HG03521 (cell line): Measurements from ENCODE around the gene VSNL1.

Source experiments
- ATAC-seq: cut with Tn5 transposase; IDR thresholded peaks from one replicate; pipeline ENCODE4 v1.9.1; 2021; ENCODE audit warnings: mild to moderate bottlenecking, moderate library complexity; ENCODE audit not compliant: unreplicated experiment

Gene VSNL1

GRCh38 chr2:17579605-17580318 is 39.3 kb downstream of the VSNL1 start:
- no peak for ATAC-seq

- ATAC-seq = no peak
Measured at GRCh38 chr2:17580319-17580715, 39.8 kb downstream of the VSNL1 start.

- ATAC-seq = no peak
Measured at GRCh38 chr2:17581831-17582230, 41.3 kb downstream of the VSNL1 start.

- no peak for ATAC-seq
Measured at GRCh38 chr2:17583166-17583565, 42.7 kb downstream of the VSNL1 start.

- no peak for ATAC-seq
Measured at GRCh38 chr2:17583646-17584045, 43.1 kb downstream of the VSNL1 start.

DNA sequence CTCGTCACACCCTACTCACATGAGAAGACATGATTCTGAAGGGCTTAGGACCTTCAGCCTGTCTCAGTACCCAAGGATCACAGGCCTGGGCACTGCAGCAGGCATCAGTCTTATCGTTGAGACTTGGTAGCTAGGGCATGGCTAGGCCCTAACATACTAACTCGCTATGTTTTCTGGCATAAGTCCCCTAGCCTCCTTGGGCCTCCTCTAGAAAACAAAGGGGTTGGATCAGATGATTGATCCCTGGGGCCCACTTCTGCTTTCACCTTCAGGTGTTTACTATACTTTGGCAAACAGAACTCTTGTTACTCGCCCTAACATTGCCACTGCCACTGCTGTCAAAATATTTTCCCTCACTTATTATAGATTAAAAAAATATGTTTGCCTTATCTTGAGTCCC is 44.2 kb downstream of the VSNL1 start:
- ATAC-seq = no peak

GRCh38 chr2:17587469-17587868 is 47.0 kb downstream of the VSNL1 start:
- no peak for ATAC-seq

DNA sequence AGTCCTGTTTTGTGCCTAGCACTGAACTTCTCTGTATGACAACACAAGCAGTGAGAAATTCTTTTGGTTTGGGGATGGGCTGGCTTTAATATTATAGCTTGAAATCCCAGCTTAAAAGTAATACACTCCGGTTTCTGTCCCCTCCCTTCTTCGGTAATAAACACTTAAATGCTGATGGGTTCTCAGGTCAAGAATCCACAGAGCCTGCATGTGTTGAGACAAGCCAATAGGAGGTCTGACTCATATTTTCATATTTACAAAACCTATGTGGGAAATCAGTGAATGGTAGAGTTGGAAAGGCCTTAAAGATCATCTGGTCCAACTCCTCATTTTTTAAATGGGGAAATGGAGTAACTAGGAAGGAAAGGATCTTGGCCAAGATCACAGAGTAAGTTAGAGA is 47.5 kb downstream of the VSNL1 start:
- no peak for ATAC-seq

GRCh38 chr2:17589406-17590035 is 49.0 kb downstream of the VSNL1 start:
- no peak for ATAC-seq

DNA sequence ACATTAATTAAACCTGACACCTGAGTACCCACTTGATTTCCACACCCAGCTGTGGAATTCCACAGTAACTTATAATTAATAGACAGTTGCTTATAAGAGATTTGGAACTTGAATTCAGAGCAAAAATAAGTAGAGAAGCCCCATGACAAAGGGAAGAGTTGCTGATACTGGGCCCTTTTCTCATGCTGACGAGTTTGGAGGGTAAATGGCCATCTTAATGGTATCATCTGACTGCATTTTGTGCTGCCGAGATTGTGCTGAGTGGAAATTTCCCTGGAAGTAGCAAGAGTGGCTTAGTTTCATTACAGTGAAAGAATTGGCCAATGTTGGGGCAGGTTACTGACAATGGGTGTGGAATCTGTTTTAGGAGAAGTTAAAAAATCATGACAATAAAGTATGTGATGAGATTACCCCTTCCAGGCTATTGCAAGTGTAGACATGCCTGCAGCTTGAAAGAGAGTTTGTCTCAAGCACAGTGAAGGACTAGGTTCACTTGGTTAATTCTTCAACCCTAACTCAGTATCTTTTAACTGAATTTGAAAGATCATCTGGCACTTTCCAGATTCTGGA is 49.9 kb downstream of the VSNL1 start:
- no peak for ATAC-seq

GRCh38 chr2:17591846-17592245 is 51.4 kb downstream of the VSNL1 start:
- no peak for ATAC-seq

DNA sequence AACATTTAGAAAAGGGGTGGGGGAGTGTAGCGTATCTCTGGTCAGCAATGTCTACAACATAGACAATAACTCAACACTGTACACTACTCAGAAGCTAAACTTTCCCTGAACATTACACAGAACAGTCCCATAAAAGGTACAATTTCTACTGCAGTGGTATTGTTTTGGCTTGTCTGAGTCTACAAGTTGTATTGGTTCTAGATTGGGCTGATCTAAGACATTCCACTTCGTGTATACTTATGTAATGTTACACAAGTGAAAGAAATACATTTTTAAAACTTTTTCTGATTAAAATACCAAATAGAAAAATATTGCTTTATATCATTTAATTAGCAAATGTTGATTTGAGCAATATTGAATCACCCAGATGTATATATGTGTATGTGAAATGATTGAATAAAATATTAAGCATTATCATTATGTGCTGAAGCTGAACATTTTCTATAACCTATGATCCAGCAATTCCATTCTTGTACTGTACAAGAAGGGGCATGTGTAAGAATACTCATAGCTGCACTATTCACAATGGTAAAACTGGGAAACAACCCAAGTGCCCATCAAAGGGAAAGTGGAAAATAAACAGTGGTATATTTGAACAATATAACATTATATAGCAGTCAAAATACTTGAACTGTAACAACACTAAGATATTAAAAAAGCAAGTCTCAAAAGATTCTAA is 52.4 kb downstream of the VSNL1 start:
- ATAC-seq = no peak

GRCh38 chr2:17593445-17593840 is 52.9 kb downstream of the VSNL1 start:
- ATAC-seq = no peak

- no peak for ATAC-seq
Measured at GRCh38 chr2:17593841-17594491, 53.5 kb downstream of the VSNL1 start.

- ATAC-seq = no peak
Measured at GRCh38 chr2:17594533-17595401, 54.3 kb downstream of the VSNL1 start.

DNA sequence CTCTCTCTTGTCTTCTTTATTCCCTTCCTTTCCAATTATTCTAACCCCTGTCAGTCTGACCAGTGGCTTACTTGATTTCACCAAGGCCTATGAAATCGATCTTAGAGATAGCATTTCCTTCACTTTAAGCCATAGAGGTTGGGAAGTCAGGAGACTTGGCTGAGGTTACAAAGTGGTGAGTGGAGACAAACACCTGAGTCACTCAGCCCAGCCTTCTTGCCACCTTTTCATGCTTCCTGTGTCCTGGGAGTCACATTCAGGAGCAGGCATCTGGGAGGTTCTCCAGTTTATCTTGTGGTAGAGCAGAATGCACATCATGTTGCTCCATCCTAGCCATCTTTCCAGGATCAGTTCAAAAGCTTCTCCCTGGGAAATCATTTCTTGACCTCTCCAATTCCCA is 59.1 kb downstream of the VSNL1 start:
- ATAC-seq = no peak

DNA sequence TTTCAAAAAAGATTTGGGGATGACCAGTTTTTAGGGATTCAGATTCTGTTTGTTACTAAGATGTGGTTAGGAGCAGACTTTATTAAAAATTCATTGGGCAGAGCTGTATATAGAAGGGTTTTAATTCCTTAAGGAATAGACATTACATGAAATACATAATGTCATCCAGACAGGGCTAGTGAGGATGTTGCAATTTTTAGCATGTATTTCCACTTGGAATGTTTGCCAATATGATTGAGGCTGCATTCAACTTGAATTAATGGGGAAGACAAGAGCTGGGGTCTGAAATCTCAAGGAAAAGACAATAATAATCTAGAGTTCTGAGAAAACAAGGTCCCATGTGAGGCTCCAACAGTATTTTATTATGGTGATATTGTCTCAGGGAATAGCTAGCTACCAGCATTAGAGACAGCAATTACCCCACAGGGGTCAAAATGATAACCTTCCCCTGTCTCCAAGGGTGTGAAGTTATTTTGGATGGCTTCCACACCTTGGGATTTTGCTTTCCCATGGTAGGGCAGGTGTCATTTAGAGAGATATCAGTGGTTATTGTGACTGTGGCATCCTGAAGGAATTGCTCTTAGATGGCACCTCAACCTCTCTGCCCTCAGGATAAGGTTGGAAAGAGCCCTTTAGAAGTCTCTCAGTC is 60.2 kb downstream of the VSNL1 start:
- ATAC-seq = no peak

GRCh38 chr2:17604050-17604449 is 63.6 kb downstream of the VSNL1 start:
- ATAC-seq = no peak

DNA sequence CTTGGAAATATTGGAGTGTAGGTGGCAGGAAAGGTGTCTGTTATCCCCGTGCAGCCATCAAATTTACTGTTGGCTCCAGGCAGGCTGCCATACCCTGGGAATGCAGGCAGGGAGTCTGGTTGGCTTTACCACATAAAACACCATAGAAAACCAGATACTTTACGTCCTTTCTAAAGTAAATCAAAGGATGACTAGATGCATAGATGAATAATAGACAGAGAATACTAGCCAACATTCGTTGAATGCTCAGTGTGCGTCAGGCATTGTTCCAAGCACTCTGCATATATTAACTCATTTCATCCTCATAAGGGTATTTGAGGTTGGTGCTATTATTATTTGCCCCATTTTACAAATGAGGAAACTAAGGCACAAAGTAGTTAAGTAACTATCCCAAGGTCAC is 65.2 kb downstream of the VSNL1 start:
- ATAC-seq = no peak

GRCh38 chr2:17606851-17607250 is 66.4 kb downstream of the VSNL1 start:
- no peak for ATAC-seq
